ENCODE data around the gene CMBL. TPM values are rescaled to one million over a fixed set of nuclear protein-coding genes. Genes with fewer than 3 reads are reported as not detected.

Gene CMBL
- total and polyA plus RNA-seq, 2 donors from 2014 or later: 36.6 to 243 TPM

GRCh38 chr5:10335711-10336470 lies 28.2 kb upstream of the CMBL start:
- H3K4me1 ChIP-seq (ENCODE audit: control insufficient read depth in 2 of 3, insufficient read depth in 2 of 3, low read depth in 1 of 3, low read length in 3 of 3): peaks cover 0 to 5% (median 5%) of the 10 kb centered on the region in 3 donors
- no peaks in the 10 kb centered on the region for H3K36me3 ChIP-seq (ENCODE audit: control insufficient read depth in 2 of 3, insufficient read depth in 3 of 3, low read length in 3 of 3)
- no peaks in the 10 kb centered on the region for H3K27me3 ChIP-seq (ENCODE audit: control insufficient read depth, insufficient read depth, low read length)
- H3K9ac ChIP-seq (ENCODE audit: low read length in 3 of 3): no peak overlapping the region
- no peak for DNase-seq
- H3K4me3 ChIP-seq (ENCODE audit: low read length in 3 of 3): no peak overlapping the region
- TF ChIP-seq CTCF (IDR thresholded peaks at IDR 0.05; ENCODE audit: borderline replicate concordance, extremely low read depth, insufficient read depth): no peak
- intact Hi-C loops (cut with DNase I): no loop called here
- no peak overlapping the region for H3K27ac ChIP-seq (ENCODE audit: low read depth in 2 of 2, low read length in 2 of 2)
- FAIRE-seq: no peak
- no peaks in the 10 kb centered on the region for H3K9me3 ChIP-seq (ENCODE audit: control insufficient read depth in 2 of 3, insufficient read depth in 1 of 3, low read length in 3 of 3)

- intact Hi-C loops (cut with DNase I): no loop called here
- Histone ChIP-seq H3K4me3 (ENCODE audit: low read length in 3 of 3) (no peak overlapping the region), H3K9ac (ENCODE audit: low read length in 3 of 3) (no peak overlapping the region), H3K4me1 (ENCODE audit: control insufficient read depth in 2 of 3, insufficient read depth in 2 of 3, low read depth in 1 of 3, low read length in 3 of 3) (peaks cover 0 to 5% (median 5%) of the 10 kb centered on the region in 3 donors), H3K36me3 (ENCODE audit: control insufficient read depth in 2 of 3, insufficient read depth in 3 of 3, low read length in 3 of 3) (no peaks in the 10 kb centered on the region), H3K9me3 (ENCODE audit: control insufficient read depth in 2 of 3, insufficient read depth in 1 of 3, low read length in 3 of 3) (no peaks in the 10 kb centered on the region), H3K27me3 (ENCODE audit: control insufficient read depth, insufficient read depth, low read length) (no peaks in the 10 kb centered on the region), H3K27ac (ENCODE audit: low read depth in 2 of 2, low read length in 2 of 2) (no peak overlapping the region)
- DNase-seq (no peak), FAIRE-seq (no peak)
- TF ChIP-seq CTCF (IDR thresholded peaks at IDR 0.05; ENCODE audit: borderline replicate concordance, extremely low read depth, insufficient read depth): no peak
Observed at GRCh38 chr5:10334831-10335230, 27.1 kb upstream of the CMBL start.

GRCh38 chr5:10333154-10334006 lies 25.7 kb upstream of the CMBL start:
- no peaks in the 10 kb centered on the region for H3K9me3 ChIP-seq (ENCODE audit: control insufficient read depth in 2 of 3, insufficient read depth in 1 of 3, low read length in 3 of 3)
- H3K9ac ChIP-seq (ENCODE audit: low read length in 3 of 3): peak overlapping the region; percentile 34 to 74 (median 67)
- no peak for FAIRE-seq
- intact Hi-C loops (cut with DNase I): no loop called here
- H3K27ac ChIP-seq (ENCODE audit: low read depth in 2 of 2, low read length in 2 of 2): peak overlapping the region in 1 of 2 donors; percentile 54
- H3K36me3 ChIP-seq (ENCODE audit: control insufficient read depth in 2 of 3, insufficient read depth in 3 of 3, low read length in 3 of 3): no peaks in the 10 kb centered on the region
- H3K4me3 ChIP-seq (ENCODE audit: low read length in 3 of 3): peak overlapping the region; percentile 40 to 78 (median 74)
- H3K27me3 ChIP-seq (ENCODE audit: control insufficient read depth, insufficient read depth, low read length): no peaks in the 10 kb centered on the region
- peak; percentile 41 to 79 (median 62) for DNase-seq
- no peak for TF ChIP-seq CTCF (IDR thresholded peaks at IDR 0.05; ENCODE audit: borderline replicate concordance, extremely low read depth, insufficient read depth)
- peaks cover 0 to 5% (median 5%) of the 10 kb centered on the region in 3 donors for H3K4me1 ChIP-seq (ENCODE audit: control insufficient read depth in 2 of 3, insufficient read depth in 2 of 3, low read depth in 1 of 3, low read length in 3 of 3)
